ENCODE measurements around the gene BEST2.
A peak's percentile ranks its signal among the peaks of the same experiment; 100 is the strongest.

Gene BEST2

GRCh38 chr19:12731337-12731736, 20.3 kb upstream of the BEST2 start:
- DNase-seq = no peak

- peak; percentile 51 for DNase-seq
These were observed 18.0 kb upstream of the BEST2 start for GRCh38 chr19:12733369-12734214.

- DNase-seq = peak; percentile 100
These were observed 14.4 kb upstream of the BEST2 start, which contains the start of gene GET3 for GRCh38 chr19:12736995-12737834. TSS of gene GET3 (plus strand) at chr19:12737497. CDS start at chr19:12737506, 9 bp downstream.

DNA sequence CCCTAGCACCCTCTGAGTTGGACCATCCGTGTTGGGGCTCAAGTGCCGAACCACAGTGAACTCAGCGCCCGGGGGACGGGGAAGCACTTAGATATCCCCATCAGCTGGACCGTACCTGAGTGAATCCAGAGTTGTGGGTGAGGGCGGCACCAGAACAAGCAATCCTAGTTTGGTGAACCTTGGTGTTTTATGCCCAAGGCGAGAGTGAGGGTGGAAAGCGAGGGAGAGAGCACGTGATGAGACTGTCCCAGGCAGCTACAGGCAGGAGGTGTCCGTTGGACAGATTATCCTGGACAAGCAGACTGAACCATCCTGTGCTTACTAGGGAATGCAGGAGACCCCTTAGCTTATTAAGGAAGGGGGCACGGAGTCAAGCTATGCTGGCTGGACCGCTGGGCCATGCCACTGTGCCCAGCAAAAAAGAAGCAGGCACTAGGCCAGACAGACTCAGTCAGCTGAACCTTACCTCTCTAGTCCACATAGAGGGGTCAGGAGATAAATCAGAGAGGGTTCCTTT, 13.7 kb upstream of the BEST2 start:
- no peak for DNase-seq

- peak; percentile 16 for DNase-seq
These were observed 6.3 kb upstream of the BEST2 start for GRCh38 chr19:12745166-12745897.

- no peak for DNase-seq
These were observed 3.1 kb upstream of the BEST2 start for GRCh38 chr19:12748489-12748888.

DNA sequence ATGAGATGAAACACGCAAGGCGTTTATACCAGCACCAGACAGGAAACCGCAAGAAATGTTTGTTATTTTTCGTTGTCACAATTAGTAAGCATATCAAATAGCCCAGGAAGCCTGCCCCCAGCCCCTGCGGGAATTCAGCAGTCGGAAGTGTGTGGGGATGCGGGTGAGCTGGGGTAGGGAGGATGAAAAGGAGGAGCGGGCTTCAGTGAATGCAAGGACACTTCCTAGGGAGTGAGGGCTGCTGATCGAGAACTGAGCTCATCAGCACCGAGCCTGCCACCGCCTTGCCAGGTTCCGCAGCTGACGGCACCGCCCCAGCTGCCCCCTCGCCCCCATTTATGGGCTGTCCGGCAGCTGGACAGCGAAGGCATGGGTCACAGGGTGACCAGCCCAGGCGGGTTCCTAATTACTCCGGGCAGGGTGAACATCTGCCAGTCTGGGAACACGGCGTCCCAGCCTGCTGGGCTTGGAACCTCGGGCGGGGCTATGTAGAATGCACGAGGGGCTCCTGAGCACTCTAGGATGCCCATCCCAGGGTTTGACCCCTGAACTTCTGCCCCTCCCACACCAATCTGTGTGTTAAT, 1.6 kb upstream of the BEST2 start:
- DNase-seq = no peak

GRCh38 chr19:12750851-12751250, 740 bp upstream of the BEST2 start:
- no peak for DNase-seq

DNA sequence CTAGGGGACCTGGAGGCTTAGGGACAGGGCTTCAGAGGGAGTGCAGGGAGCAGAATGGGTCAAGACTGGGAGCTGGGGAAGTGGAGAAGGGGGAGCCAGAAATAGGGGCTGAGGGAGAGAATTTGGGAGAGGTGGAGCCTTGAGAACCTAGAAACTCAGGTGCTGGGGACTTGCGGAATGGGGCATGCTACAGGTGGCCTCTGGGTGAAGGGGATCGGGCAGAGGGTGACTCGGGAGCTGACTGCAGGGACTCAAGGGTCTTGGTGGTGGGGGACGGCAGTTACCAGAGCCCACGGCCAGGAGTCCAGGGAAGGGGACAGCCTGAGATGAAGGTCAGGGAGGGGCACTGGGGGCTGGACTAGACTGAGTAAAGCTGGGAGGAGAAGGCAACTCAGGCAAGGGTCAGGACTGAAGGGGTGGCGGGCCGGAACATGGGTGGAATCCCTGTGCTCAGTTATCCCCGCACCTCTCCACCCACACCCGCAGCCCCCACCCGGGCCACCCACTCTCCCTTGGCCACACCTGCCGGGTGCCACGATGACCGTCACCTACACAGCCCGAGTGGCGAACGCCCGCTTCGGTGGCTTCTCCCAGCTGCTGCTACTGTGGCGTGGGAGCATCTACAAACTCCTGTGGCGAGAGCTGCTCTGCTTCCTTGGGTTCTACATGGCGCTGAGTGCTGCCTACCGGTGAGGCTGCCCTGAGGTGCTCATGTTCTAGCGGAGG, 628 bp downstream of the BEST2 start:
- no peak for DNase-seq

- no peak for DNase-seq
These were observed 3.0 kb downstream of the BEST2 start for GRCh38 chr19:12754465-12755196.

GRCh38 chr19:12756150-12756883, 4.7 kb downstream of the BEST2 start:
- no peak for DNase-seq

DNA sequence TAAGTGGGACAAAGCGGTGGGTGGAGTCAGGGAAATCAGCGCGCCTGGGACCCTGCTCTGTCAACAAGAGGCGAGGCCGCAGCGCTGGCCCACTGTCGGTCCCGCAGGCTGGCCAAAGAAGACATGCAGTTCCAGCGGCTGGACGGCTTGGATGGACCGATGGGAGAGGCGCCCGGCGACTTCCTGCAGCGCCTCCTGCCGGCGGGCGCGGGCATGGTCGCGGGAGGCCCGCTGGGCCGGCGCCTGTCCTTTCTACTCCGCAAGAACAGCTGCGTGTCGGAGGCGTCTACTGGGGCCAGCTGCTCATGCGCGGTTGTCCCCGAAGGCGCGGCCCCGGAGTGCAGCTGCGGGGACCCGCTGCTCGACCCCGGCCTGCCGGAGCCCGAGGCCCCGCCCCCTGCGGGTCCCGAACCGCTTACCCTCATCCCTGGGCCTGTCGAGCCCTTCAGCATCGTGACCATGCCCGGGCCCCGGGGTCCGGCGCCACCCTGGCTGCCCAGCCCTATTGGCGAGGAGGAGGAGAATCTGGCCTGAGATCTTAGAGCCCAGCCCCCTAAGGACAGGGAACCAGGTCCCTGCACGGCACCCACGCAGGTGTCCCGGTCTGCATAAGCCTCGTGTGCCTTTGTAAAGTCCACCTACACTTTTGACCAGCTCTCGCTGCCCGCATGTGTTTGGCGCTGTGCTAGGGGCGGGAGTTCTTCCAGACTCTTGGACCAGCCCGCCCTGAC, 6.1 kb downstream of the BEST2 start:
- peak; percentile 59 for DNase-seq

DNA sequence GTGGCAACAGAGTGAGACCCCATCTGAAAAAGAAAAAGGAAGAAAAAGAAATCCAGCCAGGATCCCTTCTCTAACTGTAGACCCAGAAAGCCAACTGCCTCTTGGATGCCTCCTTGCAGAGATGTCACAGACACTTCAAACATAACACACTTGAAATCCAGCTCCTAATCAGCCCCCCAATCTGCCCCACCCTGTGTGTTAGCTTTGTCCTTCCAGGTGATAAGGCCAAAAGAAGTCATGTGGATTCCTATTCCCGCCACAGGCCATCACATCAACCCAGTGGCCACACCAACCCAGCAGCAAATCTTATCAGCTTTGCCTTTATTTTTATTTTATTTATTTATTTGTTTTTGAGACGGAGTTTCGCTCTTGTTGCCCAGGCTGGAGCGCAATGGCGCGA, 8.1 kb downstream of the BEST2 start:
- no peak for DNase-seq

DNA sequence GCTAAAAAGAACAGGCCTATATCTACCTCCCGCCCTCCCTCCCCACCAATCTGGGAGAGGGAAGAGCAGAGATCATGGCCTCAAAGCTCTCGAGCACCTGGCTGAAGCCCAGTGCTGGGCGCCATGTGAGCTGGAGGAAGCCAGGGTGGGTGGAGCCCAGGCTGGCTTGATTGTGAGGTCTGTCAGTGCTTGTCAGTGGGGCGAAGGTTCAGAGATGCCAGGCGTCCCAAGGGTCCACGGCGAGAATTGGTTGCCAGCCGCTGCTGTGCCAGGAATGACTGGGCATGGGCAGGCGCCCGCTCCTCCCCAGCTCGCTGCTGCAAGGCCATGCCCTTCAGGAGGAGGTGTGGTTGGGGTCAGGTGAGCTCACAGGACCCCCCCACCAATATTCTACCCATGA, 11.5 kb downstream of the BEST2 start:
- DNase-seq = no peak

DNA sequence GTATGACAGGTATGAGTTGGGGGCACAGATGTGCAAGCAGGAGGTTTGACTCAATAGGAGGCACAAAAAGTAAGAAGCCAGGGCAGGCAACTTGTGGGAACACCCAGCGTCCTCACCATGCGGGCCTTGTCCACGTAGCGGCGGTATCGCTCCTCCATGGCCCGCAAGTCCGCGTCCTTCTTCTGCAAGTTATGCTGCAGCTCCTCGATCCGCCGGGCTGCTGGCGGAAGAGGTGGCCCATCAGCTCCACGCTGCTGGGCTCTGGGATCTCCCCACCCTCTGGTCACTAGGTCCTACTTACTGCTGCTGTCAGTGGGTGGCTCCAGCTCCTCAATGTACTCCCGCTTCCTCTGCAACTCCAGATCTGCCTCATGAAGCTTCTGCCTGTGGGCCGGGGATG, 13.1 kb downstream of the BEST2 start:
- no peak for DNase-seq

DNA sequence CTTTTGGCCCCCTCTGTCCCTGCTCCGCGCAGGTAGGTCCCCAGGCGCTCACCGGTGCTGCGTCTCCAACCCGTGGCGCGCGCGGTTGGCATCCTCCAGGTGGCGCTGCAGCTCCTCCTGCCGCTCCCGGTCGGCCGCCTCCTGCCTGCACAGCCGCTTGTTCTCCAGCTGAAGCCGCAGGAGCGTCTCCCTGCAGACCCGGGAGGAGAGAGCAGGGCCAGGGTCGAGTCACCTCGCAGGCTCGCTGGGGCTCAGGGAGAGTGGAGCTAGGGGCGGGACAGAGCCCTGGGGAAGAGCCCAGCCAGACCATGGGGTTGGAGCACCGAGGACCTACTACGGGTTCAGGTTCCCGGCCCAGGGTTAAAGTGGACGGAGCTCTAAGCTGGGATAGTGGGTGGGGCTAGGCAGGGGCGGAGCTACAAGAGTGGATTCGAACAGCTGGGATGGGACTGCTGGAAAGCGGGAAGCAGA, 14.5 kb downstream of the BEST2 start:
- DNase-seq = peak; percentile 76

DNA sequence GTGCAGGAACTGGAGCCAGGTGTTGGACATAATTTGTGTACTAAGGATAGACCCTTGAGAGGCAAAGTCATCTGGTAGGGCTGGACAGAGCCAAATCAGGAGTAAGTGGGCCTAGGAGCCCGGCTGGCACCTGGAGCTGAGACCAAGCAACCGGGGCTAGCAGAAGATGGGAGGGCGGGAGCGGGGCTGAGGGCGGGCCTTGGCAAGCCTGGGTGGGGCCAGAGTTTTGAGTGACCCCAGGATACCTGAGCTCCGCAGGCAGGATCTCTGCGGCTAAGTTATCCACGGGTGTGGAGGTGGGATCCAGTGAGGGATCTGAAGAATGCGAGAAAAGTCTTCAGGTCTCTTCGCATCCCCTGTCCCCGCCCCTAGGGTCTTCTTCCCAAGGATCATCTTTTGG, 15.6 kb downstream of the BEST2 start:
- DNase-seq = no peak

- DNase-seq = no peak
These were observed 16.1 kb downstream of the BEST2 start for GRCh38 chr19:12767666-12768065.

DNA sequence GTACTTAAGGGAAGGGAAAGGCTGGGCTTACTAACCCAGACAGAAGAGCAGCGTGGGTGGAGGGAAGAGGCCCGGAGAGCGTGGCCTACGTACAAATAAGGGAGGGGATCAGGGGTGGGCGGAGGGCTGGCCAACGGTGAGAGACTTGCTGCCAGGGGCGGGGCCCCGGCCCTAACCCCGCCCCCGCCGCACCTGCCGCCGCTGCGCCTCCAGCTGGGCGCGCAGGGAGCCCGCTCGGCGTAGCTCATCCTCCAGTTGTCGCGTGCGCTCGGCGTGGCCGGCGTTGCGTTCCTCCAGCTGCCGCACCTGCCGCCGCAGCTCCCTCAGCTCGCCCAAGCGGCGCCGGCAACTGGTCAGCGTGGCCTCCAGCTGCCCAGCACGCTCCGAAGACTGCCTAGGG, 18.1 kb downstream of the BEST2 start:
- DNase-seq = no peak

DNA sequence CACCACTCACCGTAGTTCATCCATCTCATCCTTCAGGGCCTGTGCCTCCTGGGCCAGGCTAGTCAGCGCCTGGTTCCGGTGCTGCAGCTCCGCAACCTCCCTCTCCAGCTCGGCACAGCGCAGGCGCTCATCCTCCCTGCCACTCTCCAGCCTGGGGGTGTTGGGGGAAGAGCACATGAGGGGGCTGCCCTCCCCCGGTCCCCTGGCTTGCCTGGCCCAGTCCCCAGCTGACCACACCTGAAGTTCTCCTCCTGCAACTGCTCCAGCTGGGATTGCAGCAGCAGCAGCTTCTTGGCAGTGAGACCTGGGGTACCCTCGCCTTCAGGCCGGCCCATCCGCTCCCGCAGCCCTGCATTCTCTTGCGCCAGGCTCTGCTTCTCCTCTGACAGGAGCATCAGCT, 19.3 kb downstream of the BEST2 start:
- DNase-seq = no peak

All from fibroblast of upper back skin (primary cell).